Measurements from ENCODE around the gene DZIP1. TPM values are rescaled to one million over a fixed set of nuclear protein-coding genes. Genes with fewer than 3 reads are reported as not detected.
"Not testable (repeated sequence)": the region's sequence is repeated elsewhere in the genome, so short reads cannot be mapped to it uniquely, and the experiment has no call there.

The DZIP1 gene, protein sequence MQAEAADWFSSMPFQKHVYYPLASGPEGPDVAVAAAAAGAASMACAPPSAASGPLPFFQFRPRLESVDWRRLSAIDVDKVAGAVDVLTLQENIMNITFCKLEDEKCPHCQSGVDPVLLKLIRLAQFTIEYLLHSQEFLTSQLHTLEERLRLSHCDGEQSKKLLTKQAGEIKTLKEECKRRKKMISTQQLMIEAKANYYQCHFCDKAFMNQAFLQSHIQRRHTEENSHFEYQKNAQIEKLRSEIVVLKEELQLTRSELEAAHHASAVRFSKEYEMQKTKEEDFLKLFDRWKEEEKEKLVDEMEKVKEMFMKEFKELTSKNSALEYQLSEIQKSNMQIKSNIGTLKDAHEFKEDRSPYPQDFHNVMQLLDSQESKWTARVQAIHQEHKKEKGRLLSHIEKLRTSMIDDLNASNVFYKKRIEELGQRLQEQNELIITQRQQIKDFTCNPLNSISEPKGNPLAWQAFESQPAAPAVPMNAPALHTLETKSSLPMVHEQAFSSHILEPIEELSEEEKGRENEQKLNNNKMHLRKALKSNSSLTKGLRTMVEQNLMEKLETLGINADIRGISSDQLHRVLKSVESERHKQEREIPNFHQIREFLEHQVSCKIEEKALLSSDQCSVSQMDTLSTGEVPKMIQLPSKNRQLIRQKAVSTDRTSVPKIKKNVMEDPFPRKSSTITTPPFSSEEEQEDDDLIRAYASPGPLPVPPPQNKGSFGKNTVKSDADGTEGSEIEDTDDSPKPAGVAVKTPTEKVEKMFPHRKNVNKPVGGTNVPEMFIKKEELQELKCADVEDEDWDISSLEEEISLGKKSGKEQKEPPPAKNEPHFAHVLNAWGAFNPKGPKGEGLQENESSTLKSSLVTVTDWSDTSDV
- 13.0 and 26.7 TPM in 2 replicates for total RNA-seq

DNA sequence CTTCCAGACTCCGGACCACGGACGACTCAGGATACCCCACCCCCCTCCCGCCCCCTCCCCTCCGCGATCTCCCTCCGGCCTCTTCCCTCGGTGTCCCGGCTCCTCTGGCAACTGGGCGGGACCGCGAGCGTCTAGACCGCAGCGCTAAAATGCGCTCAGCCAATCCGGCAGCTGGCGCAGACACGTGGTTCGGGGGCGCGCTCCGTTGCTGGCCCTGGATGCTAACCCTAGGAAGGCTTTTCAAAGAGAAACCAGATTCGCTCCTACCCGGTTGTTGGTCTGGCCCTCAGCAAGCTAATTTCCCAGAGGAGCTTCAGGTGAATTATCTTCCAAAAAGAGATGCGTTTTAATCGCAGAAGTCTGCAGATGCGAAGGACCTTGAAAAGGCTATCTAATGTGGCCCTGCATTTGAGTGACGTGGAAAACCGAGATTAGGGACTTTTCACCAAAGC, at the start of gene DZIP1:
TSS of gene DZIP1 (minus strand) at position 106 of the 452 bp plus-strand sequence. CDS start 2,677 bp downstream, outside the sequence.
- DNase-seq (ENCODE audit: extremely low read depth, low read depth, low spot score): peak; percentile 23

DNA sequence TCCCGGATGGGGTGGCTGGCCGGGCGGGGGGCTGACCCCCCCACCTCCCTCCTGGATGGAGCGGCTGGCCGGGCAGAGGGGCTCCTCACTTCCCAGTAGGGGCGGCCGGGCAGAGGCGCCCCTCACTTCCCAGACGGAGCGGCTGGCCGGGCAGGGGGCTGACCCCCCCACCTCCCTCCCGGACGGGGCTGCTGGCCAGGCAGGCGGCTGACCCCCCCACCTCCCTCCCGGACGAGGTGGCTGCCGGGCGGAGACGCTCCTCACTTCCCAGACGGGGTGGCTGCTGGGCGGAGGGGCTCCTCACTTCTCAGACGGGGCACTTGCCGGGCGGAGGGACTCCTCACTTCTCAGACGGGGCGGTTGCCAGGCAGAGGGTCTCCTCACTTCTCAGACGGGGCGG, 46.5 kb upstream of the DZIP1 start:
- not testable (repeated sequence) for DNase-seq (ENCODE audit: extremely low read depth, low read depth, low spot score)

DNA sequence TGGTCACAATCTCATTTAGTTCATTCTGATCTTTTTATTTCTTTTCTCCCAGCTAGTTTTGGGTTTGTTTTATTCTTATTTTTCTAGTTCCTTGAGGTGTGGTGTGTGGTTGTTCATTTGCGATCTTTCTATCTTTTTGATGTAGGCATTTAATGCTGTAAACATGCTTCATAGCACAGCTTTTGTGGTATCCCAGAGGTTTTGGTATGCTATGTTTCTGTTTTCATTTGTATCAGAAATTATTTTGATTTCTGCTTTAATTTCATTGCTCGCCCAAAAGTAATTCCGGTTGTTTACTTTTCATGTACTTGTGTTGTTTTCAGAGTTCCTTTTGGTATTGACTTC, 45.0 kb upstream of the DZIP1 start:
- DNase-seq (ENCODE audit: extremely low read depth, low read depth, low spot score): no peak

DNA sequence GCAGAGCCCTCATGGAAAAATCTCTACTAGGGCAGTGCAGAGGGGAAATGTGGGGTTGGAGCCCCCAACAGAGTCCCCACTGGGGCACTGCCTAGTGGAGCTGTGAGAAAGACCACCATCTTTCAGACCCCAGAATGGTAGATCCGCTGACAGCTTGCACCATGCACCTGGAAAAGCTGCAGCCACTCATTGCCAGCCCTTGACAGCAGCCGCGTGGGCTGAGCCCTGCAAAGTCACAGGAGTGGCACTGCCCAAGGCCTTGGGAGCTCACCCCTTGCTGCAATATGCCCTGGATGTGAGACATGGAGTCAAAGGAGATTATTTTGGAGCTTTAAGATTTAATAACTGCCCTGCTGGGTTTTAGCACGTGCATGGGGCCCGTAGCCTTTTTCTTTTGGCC, 40.5 kb upstream of the DZIP1 start:
- not testable (repeated sequence) for DNase-seq (ENCODE audit: extremely low read depth, low read depth, low spot score)

DNA sequence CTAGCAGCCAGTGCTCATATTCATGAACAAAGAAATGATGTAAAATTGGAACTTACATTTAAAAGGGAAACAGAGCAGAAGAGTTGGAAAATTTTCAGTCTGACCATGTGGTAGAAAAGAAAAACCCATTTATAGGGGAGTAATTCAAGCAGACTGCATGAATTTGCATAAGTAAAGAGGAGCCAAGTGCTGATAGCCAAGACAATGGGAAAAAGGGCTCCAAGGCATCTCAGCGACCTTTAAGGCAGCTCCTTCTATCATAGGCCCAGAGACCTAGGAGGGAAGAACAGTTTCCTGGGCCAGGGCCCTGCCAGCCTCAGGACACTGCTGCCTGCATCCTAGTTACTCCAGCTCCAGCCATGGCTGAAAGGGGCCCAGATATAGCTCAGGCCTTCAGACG, 39.9 kb upstream of the DZIP1 start:
- no peak for DNase-seq (ENCODE audit: extremely low read depth, low read depth, low spot score)

DNA sequence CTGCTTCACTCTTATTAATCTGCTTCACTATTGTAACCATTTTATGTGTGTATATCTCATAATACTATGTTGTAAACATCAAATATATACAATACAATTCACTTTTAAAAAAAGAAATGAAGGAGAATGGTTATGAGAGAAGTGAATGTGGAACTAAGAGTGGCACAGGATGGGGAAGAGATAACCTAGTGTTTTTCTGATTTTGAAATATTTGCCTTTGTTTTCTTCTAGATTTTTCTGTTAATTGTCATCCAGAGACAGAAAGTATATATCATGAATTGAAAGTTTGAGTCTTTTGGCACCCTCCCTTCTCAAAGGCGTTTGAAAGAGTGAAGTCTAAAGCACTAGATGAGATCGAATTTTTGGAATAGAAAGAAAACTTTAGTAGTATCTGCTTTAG, 35.2 kb upstream of the DZIP1 start:
- DNase-seq (ENCODE audit: extremely low read depth, low read depth, low spot score): no peak

DNA sequence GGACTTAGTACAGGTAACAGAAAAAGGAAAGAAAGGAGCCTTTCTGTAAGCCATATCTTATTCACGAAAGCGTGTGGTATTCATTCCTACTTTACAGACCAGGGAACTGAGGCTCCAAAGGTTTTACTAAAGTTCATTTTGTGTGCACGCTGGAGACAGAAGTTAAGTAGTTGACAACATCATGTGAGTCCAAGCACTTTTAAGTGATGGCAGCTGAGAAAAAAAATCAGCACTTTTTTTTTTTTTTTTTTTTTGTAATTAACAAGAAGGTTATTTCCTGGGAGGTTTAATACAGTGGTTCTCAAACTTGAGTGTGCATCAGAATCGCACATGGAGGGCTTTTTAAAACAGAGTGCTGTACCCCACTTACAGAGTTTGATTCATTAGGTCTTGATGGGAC, 34.5 kb upstream of the DZIP1 start:
- no peak for DNase-seq (ENCODE audit: extremely low read depth, low read depth, low spot score)

DNA sequence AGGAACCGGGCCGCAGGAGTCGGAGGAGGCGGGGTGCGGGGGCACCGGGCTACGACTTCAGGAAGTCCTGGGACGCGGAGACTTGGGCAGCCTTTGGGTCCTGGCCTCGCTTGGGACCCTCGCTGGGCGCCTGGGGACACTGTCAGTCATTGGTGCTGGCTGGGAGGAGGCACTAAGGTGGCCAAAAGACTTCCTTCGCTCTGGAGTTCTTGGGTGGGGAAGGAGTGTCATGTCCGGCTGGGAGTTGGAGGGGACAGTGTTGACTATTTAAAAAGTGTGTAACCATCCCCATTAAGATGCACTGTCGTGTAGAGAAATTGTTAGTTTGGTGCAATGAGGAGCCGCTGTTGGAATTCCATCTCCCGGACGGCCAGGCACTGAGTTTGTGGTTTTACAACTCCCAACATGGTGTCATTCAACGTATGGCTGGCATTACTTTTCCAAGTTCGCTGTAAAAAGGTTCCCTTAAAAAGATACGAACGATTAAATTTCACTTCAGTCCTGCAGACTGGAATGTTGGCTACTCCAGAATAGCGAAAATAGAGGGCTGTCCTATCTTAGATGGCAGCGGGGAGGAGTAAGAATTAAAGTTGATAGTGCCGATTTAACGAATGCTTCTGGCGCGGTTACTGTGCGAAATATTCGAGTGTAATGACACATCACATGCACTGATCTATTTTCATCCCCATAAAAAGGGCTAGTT, 33.2 kb upstream of the DZIP1 start:
- DNase-seq (ENCODE audit: extremely low read depth, low read depth, low spot score): no peak

DNA sequence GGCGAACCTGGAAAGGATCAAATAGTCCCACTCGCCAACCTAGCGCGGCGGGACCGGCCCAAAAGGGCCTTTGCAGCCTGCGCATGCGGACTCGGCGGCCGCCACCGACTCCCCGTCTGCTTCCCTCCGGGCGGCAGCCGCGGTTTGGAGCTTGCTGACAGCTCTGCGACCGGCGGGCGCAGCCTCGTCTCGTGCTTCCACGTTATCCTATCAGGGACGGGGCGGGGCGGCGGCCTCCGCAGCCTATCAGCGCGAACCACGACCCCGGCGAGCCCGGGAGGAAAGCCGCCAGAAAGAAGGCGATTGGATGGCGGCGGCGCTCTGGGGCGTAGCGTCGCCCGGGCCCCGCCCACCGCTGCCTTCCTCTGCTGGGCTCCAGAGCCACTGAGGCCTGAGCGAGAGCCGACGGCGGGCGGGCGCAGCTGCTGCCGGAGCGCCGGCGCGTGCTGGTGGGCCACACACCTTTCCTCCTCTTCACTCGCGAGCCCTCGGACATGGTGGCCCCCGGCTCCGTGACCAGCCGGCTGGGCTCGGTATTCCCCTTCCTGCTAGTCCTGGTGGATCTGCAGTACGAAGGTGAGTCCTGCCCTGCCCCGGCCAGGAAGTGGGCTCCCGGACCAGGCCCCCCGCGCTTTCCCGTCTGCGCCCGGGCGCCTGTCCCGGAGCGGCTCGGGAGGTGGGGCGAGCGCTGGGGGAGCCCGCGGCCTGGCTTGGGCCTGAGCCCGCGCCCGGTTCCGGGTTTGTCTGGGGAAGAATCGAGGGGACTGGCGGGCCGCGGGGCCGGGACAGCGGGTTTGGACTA, 32.5 kb upstream of the DZIP1 start, which contains the start of gene DNAJC3:
TSS of gene DNAJC3 (plus strand) at position 378 of the 802 bp plus-strand sequence. CDS start at position 495, 117 bp downstream.
- DNase-seq (ENCODE audit: extremely low read depth, low read depth, low spot score): peak; percentile 55

DNA sequence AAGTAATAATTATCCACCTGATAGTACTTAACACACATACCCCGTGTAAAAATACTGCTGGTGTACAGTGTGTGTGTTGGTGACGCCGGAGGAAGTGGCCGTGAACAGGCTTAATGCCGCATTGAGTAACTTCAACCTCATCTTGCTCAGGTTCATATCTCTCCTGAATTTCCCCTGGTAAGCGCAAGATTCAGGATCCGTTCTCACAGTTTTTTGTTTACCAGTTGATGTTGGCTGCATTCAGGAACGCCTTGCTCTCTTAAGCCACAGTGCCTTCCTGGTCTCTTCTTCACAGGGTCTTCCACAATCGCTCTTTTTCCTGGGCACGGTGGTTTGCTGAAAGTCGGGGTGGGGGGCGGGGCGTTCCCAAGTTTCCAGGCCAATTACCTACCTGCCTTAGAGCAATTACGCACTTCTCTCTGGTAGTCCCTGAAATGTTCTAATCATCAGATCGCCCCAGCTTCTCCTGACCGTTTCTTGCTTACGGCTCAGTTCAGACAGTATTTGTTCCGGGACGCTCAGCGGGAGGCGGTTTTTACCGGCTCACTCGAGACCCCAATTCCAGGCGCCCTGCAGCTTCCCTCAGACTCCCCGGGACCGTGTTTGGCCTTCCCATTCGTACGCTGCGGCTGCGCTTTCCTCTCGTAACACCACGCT, 31.7 kb upstream of the DZIP1 start:
- no peak for DNase-seq (ENCODE audit: extremely low read depth, low read depth, low spot score)

DNA sequence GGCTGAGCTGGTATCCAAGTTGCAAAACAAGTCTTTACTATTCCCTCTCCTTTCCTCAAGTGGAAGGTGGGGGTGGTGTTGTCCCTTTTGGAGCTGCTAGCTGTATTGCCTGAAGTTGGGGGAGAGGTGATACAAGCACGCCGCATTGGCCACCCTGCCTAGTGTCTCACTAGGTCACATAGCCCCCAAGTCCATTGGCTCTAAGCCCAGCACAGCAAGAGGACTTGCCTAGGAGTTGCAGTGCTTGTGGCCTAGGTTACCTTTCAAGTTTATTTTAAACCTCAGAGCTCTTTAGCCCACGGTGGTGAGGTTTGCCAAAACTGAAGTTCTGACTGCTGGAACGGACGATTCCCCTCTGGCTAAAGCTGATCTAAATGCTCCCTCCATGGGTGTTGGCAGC, 27.1 kb upstream of the DZIP1 start:
- DNase-seq (ENCODE audit: extremely low read depth, low read depth, low spot score): no peak

DNA sequence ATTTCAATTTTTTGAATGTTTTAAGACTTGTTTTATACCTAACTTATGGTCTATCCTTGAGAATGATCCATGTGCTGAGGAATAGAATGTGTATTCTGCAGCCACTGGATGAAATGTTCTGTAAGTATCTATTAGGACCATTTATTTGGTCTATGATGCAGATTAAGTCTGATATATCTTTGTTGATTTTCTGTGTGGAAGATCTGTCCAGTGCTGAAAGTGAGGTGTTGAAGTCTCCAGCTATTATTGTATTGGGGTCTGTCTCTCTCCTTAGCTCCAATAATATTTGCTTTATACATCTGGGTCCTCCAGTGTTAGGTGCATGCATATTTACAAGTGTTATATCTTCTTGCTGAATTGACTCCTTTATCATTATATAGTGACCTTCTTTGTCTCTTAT, 22.7 kb upstream of the DZIP1 start:
- not testable (repeated sequence) for DNase-seq (ENCODE audit: extremely low read depth, low read depth, low spot score)

DNA sequence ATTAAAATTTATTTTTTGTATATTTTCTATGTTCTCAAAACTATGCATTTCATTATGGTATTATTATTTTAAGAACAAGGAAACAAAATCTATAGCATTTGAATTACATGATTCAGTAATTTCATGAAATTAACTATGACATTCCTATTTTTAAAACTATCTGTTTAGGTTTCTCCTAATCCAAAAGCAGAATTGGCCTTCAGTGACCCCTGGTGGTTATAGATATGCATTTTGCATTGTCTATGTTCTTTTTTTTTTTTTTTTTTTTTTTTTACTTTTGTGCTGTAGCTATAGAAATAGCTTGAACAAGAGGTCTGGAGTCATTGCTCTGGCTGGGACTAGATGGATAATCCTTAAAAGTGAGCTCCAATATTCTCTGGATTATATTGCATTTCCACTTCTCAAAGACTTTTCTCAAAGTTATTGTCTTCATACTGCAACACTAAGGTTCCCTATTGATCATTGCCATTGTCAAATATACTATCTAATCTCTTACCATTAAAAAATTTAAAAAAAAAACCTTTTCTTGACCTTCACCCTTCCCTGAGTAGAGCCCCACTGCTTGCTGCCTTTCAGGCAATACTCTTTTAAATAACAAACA, 16.6 kb upstream of the DZIP1 start:
- no peak for DNase-seq (ENCODE audit: extremely low read depth, low read depth, low spot score)

DNA sequence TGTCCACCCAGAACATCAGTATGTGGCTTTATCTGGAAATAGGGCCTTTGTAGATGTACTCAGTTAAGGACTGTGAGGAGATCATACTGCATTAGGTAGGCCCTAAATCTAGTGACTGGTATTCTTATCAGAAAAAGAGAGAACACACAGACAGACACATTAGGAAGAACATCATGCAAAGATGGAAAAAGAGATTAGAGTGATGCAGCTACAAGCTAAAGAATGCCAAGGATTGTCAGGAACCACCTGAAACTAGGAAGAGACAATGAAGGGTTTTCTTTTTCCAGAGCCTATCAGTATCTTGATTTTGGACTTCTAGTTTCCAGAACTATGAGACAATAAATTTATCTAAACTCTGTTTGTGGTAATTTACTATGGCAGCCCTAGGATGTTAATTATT, 15.0 kb upstream of the DZIP1 start:
- DNase-seq (ENCODE audit: extremely low read depth, low read depth, low spot score): no peak

DNA sequence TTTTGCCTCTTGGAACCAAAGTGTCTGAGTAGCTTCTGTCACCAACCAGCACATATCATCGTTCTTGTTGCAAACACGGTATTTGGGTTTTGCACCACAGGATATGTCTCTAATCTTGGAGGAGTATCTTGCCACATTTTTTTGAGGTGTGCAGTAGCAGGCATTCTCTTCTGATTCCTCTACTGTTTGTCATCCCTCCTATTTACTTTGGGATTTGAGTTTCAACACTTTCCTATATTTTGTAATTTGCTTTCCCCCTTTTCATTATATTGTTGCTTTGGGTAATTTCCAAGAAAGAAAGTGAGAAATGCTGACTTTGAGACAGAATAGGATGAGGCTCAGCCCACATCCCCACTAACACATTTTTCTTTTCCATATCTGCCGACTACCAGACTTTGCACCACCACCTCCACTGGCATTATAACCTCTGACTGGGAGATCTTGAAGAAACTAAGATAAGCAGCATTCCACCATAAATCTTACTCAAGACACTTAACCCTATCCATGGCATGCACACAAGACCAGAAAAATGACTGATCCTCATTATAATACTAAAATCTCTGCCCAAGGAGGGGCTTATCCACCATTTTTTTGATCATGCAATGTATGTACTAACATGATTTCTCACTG, 12.0 kb upstream of the DZIP1 start:
- DNase-seq (ENCODE audit: extremely low read depth, low read depth, low spot score): no peak

DNA sequence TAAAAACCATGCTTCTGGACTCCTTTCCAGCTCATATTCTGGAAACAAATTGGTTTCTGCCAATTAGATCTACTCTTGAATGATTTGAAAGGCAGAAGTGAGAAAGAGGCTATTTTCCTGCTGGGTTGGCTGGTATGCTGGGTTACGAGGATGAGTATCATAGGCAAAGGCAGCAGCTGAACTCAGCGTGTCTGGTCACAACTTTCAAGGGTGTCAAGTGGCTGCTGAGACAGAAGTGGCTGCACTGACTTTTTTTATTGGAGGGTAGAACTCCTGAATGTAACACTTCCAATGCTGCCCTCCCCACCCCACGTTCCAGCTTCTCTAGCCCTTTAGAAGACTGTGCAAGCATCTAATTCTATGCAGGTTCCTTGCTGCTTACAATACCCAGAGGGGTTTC, 8.3 kb upstream of the DZIP1 start:
- DNase-seq (ENCODE audit: extremely low read depth, low read depth, low spot score): no peak

DNA sequence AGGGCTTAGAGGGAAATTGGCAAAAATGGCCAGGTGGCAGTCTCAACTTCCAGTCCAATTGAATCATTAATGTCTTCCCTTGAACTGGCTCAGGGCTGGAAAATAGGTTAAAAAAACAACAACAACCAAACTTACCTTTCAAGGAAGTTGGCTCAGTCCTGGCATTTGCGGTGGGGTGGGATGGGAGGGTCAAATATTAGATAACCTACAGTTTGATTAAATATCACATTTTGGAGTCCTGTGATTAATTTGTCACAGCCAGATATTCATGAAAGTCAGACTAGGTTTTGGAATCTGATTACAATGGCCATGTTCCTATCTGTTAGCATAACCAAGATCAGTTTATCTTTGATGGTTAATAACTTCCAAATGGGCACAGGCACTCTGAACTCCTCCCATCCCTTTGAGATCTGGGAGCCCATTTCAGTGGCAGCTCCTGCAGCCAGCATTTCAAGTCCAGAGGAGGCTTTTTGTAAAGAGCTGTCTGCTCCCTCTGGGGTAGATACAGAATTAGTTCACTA, 7.8 kb upstream of the DZIP1 start:
- no peak for DNase-seq (ENCODE audit: extremely low read depth, low read depth, low spot score)

DNA sequence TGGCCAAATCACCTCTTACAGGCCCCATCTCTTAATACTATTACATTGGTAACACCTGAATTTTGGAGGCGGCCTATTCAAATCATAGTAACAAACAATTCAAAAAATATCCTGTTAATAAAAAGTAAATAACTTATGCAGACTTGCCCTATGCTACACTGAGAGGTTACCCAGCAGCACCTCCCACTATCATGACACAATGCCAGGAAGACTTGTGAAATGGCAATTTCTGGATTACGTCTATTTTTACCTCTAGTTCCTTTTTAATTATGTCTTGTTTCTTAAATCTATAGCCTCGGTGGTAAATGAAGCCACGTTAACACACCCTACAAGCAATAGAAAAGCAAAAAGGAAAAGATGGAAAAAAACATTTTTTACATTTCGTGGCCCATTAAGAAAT, 6.2 kb upstream of the DZIP1 start:
- no peak for DNase-seq (ENCODE audit: extremely low read depth, low read depth, low spot score)

DNA sequence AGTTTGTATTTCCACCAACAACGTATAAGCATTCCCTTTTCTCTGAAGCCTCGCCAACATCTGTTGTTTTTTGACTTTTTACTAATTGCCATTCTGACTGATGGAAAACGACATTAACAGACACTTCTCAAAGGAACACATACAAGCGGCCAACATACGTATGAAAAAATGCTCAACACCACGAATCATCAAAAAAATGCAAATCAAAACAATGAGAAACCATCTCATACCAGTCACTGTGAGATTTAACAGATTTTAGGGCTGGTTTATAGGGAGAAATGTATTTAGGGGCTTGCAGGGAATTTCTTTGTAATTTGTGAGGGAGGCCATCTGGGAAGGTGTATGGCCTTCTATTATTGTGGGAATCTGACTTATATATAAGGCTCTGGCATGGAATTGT, 2.8 kb upstream of the DZIP1 start:
- no peak for DNase-seq (ENCODE audit: extremely low read depth, low read depth, low spot score)

Data from glomerular endothelial cell (primary cell).